ENCODE results near the gene ELMO1. TPM values are rescaled to one million over a fixed set of nuclear protein-coding genes. Genes with fewer than 3 reads are reported as not detected.

The ELMO1 gene
- total and polyA plus RNA-seq, 9 donors = 8.9 to 48.9 (median 28.0) TPM

DNA sequence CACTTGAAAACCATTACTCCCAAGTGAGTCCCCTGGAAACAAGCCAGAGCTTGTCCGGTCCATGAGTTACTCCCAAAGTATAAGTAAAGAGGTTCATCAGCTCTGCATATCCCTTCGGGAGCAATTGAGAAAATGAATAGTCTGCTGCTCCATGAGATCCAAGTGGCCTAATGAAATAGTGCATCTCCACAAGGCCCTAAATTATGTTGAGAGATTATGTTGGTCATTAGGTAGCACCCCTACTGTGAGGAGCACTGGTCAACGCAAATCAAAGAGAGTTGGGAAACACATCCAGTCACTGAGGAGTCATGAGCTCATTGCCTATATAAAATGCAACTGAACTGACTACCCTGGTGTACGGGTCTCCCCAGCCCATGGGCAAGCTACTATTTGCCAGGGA is 518.9 kb downstream of the ELMO1 start:
- DNase-seq = no peak
- intact Hi-C loops (cut with DNase I) = no loop called here
- TF ChIP-seq POLR2A (IDR thresholded peaks at IDR 0.05) (no peak), EP300 (IDR thresholded peaks at IDR 0.05) (no peak), CTCF (IDR thresholded peaks at IDR 0.05) (no peak)

DNA sequence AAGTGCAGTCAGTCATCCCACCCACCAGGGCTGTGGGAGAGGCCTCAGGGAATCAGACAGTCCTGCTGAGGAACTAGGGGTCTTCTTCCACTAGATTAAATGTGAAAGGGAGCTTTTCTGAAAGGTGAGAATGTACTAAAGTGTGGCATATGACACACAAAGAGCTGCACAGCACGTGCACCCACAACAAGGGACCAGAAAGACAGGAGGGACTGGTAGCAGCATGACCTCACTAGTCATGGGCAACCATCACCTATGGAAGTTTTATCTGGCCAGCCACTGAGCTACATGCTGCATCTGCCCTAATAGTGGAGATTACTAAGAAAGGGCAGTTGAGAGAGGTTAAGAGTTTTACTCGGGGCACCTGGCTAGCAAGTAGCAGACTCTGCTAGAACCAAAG is 519.9 kb downstream of the ELMO1 start:
- no peak for DNase-seq
- Histone ChIP-seq H3K9me3 (no peaks in the 10 kb centered on the region), H3K27me3 (no peaks in the 10 kb centered on the region), H3K27ac (no peak overlapping the region), H3K36me3 (no peaks in the 10 kb centered on the region), H3K4me3 (no peak overlapping the region), H3K4me1 (ENCODE audit: insufficient read depth) (peaks cover 9% of the 10 kb centered on the region)
- intact Hi-C loops (cut with DNase I) = no loop called here
- no peak for TF ChIP-seq CTCF (IDR thresholded peaks at IDR 0.05)
- TF ChIP-seq POLR2A (IDR thresholded peaks at IDR 0.05) = no peak
- no peak for TF ChIP-seq EP300 (IDR thresholded peaks at IDR 0.05)
- WGBS, 3 donors = 88 to 94% (median 93%) methylated on average over 2 of the region's 2 CpGs

More for the DNA sequence above, 518.9 kb downstream of the ELMO1 start:
- Histone ChIP-seq H3K36me3 (no peaks in the 10 kb centered on the region), H3K4me3 (no peak overlapping the region), H3K27me3 (no peaks in the 10 kb centered on the region), H3K4me1 (ENCODE audit: insufficient read depth) (peaks cover 5% of the 10 kb centered on the region), H3K27ac (no peak overlapping the region), H3K9me3 (no peaks in the 10 kb centered on the region)
- 79 to 89% (median 87%) methylated on average over 4 of the region's 4 CpGs for WGBS, 3 donors

- Histone ChIP-seq H3K27ac (no peak overlapping the region), H3K4me1 (ENCODE audit: insufficient read depth) (peaks cover 10% of the 10 kb centered on the region), H3K9me3 (no peaks in the 10 kb centered on the region), H3K4me3 (no peak overlapping the region), H3K36me3 (no peaks in the 10 kb centered on the region), H3K27me3 (no peaks in the 10 kb centered on the region)
- no peak for DNase-seq
- 78 to 84% (median 80%) methylated on average over 5 of the region's 5 CpGs for WGBS, 3 donors
- TF ChIP-seq EP300 (IDR thresholded peaks at IDR 0.05) (no peak), POLR2A (IDR thresholded peaks at IDR 0.05) (no peak), CTCF (IDR thresholded peaks at IDR 0.05) (no peak)
- intact Hi-C loops (cut with DNase I) = no loop called here
These were observed 520.4 kb downstream of the ELMO1 start for GRCh38 chr7:36928311-36928710.

GRCh38 chr7:36925691-36926090 is 523.0 kb downstream of the ELMO1 start:
- H3K4me3 ChIP-seq = no peak overlapping the region
- H3K9me3 ChIP-seq = no peaks in the 10 kb centered on the region
- TF ChIP-seq CTCF (IDR thresholded peaks at IDR 0.05) (no peak), POLR2A (IDR thresholded peaks at IDR 0.05) (no peak)
- H3K27me3 ChIP-seq = no peaks in the 10 kb centered on the region
- no peaks in the 10 kb centered on the region for H3K36me3 ChIP-seq
- H3K4me1 ChIP-seq (ENCODE audit: insufficient read depth) = peaks cover 10% of the 10 kb centered on the region
- DNase-seq = no peak
- intact Hi-C loops (cut with DNase I) = no loop called here
- no peak overlapping the region for H3K27ac ChIP-seq
- WGBS, 3 donors = 71 to 73% (median 72%) methylated on average over 3 of the region's 3 CpGs

GRCh38 chr7:36925207-36925606 is 523.5 kb downstream of the ELMO1 start:
- intact Hi-C loops (cut with DNase I) = no loop called here
- no peak for DNase-seq
- peaks cover 10% of the 10 kb centered on the region for H3K4me1 ChIP-seq (ENCODE audit: insufficient read depth)
- WGBS, 3 donors = 50 to 55% (median 52%) methylated on average over 5 of the region's 5 CpGs
- no peak for TF ChIP-seq CTCF (IDR thresholded peaks at IDR 0.05)
- no peak for TF ChIP-seq EP300 (IDR thresholded peaks at IDR 0.05)
- no peak for TF ChIP-seq POLR2A (IDR thresholded peaks at IDR 0.05)
- H3K9me3 ChIP-seq = no peaks in the 10 kb centered on the region
- no peak overlapping the region for H3K4me3 ChIP-seq
- no peaks in the 10 kb centered on the region for H3K36me3 ChIP-seq
- no peaks in the 10 kb centered on the region for H3K27me3 ChIP-seq
- no peak overlapping the region for H3K27ac ChIP-seq

Measured in ovary (tissue), 9 donors.